NCI-H748 (cell line): Measurements from ENCODE around the gene HSF2BP.
"Not testable (repeated sequence)": the region's sequence is repeated elsewhere in the genome, so short reads cannot be mapped to it uniquely, and the experiment has no call there.

Experiments used
- DNase-seq: peaks from one replicate; lab custom pipeline; 2025; ENCODE audit not compliant: unreplicated experiment; lab: John Stamatoyannopoulos, UW

Gene HSF2BP

DNA sequence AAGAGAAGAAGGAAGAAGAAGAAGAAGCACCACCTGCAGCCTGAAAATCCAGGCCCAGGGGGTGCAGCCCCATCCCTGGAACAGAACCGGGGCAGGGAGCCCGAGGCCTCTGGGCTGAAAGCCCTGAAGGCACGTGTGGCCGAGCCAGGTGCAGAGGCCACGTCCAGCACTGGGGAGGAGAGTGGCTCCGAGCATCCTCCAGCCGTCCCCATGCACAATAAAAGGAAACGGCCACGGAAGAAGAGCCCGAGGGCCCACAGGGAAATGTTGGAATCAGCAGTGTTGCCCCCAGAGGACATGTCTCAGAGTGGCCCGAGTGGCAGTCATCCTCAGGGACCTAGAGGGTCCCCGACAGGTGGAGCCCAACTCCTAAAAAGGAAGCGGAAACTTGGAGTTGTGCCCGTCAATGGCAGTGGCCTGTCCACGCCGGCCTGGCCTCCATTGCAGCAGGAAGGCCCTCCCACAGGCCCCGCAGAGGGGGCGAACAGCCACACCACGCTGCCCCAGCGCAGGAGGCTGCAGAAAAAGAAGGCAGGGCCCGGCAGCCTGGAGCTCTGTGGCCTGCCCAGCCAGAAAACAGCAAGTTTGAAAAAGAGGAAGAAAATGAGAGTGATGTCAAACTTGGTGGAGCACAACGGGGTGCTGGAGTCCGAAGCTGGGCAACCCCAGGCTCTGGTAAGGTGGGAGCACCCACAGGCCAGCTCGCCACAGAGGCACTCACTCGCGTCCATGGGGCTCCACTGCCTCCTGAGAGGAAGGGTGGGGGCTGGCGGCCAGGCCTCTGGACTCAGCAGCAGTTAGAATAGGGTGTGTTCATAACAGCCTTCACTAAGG lies 28.5 kb upstream of the HSF2BP start:
- no peak for DNase-seq

DNA sequence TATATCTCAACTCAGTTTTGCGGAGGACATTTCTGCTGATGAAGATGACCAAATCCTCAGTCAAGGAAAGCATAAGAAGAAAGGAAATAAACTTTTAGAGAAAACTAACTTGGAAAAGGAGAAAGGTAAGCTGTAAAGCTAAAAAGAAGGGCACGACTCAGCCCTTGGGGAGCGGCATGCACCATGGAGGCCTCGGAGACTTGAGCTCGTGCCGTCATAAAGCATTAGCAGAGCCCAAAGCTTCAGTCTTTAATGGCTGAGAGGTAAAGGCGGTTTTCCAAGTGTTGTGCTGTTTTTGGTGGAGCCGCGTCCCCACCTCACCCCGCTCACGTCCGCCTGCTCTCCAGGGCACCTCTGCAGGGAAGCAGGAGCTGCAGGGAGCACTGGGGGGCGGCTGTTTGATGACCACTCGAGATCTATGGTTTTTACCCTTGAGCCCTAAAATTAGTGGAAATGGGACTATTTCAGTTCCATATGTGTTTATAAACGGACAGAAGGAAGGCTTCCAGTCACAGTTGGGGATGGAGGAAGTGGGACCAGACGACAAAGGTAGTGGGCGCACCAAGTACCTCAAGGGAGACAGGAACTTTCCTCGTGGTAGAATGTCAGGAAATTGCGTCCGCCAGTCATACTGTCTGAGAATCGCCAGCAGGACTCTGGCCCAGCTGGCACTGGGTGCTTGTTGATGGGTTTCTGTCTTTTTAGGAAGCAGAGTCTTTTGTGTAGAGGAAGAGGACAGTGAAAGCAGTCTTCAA lies 27.7 kb upstream of the HSF2BP start:
- no peak for DNase-seq

DNA sequence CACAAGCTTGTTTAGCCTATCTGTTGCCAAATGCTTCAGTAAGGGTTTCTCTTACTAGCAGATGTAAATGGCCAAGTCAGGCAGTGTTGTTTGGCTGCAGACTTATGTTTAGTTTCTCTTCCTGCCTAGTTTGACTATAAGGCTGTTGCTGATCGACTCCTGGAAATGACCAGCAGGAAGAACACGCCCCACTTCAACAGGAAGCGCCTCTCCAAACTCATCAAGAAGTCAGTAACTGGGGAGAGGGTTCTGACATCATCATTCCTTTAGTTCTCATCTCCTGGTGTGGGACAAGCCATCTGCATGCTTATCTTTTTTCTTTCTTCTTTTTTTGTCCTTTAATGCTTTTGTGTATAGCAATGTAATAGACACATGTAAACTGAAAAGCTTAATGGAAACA lies 25.1 kb upstream of the HSF2BP start:
- no peak for DNase-seq

DNA sequence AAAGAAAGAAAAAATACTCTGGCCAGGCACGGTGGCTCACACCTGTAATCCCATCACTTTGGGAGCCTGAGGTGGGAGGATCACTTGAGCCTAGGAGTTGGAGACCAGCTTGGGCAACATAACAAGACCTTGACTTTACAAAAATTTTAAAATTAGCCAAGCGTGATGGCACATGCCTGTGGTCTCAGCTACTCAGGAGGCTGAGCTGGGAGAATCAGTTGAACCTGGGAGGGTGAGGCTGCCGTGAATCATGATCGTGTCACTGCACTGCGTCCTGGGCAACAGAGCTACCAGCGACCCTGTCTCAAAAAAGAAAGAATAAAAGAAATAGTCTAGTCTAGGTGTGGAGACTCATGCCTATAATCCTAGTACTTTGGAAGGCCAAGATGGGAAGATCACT lies 22.4 kb upstream of the HSF2BP start:
- no peak for DNase-seq

DNA sequence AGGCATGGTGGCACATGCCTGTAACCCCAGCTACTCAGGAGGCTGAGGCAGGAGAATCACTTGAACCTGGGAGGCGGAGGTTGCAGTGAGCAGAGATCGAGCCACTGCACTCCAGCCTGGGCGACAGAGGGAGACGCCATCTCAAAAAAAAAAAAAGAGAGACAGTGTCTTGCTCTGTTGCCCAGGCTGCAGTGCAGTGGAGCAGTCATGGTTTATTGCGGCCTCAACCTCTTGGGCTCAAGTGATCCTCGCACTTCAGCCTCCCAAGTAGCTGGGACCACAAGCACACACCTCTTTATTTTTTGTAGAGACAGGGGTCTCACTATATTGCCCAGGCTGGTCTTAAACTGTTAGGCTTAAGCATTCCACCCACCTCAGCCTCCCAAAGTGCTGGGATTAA lies 21.1 kb upstream of the HSF2BP start:
- DNase-seq, result not testable (repeated sequence)

DNA sequence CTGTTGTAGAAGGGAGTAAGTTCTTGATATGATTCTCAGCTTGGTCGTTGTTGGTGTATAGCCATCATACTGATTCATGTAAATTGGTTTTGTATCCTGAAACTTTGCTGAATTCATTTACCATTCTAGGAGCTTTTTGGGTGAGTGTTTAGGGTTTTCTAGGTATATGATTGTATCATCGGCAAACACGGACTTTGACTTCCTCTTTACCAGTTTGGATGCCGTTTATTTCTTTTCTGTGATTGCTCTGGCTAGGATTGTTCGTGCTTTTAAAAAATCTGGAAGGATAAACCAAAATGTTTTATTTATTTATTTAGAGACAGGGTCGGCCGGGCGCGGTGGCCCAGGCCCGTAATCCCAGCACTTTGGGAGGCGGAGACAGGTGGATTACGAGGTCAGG lies 20.7 kb upstream of the HSF2BP start:
- no peak for DNase-seq

DNA sequence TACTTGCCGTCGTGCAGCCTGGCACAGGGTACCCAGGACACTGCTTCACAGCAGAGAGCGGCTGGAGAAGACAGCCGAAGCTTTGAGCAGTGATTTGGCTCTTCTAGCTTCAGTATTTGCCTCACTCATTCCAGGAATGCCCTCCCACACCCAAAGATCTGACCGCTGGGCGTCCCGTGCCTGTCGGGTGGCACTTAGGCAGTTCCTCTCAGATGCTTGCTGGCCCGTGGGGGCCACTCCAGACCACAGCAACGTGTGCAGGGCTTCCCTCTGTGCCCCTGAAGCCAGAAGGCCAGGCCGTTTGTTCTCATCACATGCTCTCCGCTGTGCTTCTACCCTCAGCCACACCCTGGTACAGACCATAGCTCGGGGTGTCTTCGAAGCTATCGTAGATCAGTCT lies 17.1 kb upstream of the HSF2BP start:
- no peak for DNase-seq

DNA sequence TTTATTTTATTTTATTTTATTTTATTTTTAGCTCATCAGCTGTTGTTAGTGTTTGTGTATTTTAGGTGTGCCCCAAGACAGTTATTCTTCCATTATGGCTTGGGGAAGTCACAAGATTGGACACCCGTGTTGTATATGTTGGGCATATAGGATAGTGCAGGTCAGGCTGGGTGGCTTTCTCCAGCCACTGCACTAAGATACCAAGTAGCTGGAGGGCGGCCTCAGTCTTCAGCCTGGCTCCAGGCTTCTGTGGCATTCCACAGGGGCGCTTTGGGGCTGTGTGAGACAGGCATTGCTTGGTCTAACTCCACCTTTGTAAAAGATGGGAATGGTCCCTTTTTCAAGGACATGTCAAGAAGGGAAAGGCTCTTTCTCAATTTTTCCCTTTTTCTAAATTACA lies 16.6 kb upstream of the HSF2BP start:
- no peak for DNase-seq

DNA sequence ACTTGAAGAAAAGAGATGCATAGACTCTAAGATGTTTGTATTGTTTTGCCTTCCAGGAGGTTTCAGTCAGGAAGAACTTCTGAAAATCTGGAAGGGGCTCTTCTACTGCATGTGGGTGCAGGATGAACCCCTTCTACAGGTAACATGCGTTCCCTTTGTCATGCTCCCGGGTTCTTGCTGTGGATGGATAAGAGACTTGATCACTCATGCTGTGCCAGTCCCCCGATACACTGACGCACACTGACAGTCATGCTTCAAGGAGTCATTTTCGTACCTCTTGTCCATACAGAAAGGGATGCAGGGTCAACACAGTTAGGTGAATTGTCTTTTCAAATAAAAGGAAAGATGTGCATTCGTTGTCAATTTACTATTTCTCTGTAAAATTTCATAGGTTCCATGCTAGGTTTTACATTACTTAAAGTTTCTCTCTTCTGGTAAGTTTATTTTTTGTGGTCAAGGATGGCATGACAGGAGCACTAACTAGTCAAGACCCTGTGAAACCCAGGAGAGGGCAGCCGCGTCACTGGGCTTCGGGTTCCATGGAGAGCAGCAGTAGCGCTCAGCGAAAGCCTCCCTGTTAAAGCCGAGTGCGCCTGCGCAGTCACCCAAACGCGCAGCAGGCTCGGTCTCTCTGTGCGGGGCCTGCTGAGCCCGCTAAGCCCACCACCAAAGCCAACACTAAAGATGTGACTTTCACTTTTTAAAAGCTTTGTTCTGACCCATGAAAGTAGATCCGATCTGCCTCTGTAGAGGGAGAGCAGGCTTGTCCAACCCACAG lies 10.7 kb upstream of the HSF2BP start:
- no peak for DNase-seq

DNA sequence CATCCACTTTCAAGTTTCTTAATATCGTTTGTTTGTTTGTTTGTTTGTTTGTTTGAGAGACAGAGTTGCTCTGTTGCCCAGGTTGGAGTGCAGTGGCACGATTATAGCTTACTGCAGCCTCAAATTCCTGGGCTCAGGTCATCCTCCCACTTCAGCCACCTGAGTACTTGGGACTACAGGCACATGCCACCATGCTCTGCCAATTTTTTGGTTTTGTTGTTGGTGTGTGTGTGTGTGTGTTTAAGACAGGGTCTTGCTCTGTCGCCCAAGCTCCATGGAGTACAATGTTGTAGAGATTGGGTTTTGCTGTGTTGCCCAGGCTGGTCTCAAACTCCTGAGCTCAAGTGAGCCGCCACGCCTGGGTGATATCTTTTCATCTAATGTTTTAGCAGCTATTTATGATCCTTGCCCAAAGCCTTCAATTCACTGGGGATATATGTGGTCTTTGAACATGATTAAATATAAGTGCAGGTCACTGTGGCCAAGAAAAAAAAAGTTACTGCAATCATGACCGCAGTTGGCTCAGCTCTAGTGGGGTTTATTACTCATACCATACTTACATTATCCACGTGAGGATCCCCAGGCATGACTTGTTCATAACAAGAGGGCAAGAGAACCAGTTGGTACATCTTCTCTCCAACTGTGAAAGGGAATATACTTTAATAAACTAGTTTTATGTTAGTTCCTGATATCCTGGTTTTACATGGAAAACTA lies 8.1 kb upstream of the HSF2BP start:
- no peak for DNase-seq

DNA sequence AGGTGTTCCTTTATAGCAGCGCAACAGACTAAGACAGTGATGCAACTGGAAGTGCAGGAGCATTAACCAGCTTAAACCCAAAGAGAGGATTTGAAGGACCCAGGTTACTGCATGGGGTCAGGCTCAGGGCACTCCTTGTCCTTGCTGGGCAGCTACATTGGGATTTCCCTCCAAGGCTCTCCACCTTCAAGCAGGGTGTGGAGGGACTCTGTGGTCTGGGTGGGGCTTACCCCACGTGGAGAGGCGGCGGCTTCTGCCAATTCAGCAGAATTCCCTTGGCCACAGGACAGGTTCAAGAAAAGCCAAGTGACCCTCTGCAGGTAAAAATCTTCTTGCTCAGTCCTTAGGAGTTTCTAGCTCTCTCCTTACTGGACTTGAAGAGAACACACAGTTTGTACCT lies 6.6 kb upstream of the HSF2BP start:
- no peak for DNase-seq

DNA sequence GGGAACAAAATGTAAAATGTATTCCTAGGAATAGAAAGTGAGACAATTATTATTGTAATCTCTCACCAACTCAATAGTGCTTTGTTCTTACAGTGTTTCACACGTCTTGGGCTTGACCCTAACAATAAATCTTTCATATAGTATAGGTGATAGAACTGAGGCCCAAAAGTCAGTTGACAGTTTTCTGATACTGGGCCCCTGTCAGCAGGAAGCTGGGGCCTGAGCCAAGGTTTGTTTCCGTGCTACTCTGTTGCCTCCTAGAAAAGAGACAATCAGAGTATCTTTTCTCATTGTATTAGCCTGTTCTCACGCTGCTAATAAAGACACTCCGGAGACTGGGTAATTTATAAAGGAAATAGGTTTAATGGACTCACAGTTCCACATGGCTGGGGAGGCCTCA lies 5.1 kb upstream of the HSF2BP start:
- no peak for DNase-seq

DNA sequence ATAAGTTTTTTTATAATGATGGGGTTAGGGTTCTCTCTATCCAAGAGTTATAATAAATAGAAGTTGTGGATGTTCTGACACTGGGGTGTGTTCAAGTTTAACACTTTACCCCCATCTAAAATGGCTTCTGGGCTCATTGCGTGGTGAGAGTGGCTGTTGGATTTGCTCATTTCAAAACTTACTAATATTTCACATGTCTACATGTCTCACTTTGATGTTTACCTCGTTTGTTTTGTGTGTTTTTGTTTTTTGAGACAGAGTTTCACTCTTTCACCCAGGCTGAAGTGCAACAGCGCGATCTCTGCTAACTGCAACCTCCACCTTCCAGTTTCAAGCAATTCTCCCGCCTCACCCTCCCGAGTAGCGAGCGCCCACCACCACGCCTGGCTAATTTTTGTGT lies 3.7 kb upstream of the HSF2BP start:
- DNase-seq, result no peak

DNA sequence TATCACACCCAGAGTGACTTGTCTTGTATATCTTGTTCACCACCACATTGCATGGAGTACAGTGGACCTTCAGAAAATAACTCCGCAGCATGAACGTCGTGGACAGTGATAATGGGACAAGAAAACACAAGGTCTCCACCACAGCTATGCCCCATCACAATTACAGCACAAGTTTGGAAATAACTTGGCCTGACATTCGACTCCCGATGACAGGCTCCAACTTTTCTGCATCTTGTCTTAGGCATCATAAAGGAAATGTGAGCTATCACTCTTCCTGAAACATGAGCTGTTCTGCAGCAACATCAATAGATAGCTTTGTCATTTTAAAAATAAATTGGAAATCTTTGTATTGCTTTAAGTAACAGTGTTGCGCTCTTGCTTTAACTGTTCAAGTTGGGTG lies 3.0 kb upstream of the HSF2BP start:
- no peak for DNase-seq

DNA sequence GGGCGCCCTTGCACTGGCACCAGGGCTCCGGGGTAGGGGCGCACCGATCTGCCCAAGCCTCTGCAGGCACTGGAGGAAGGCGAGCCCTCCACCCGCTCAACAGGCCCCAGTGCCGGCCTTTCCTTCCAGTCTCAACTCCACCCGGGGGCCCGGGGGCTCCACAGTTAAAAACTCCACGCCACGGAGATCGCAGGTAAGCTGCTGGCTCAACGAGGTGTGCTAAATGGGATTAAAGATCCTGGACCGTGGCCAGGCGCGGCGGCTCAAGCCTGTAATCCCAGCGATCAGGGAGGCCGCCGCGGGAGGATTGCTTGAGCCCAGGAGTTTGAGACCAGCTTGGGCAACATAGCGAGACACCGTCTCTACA lies 536 bp downstream of the HSF2BP start:
- DNase-seq, result no peak

DNA sequence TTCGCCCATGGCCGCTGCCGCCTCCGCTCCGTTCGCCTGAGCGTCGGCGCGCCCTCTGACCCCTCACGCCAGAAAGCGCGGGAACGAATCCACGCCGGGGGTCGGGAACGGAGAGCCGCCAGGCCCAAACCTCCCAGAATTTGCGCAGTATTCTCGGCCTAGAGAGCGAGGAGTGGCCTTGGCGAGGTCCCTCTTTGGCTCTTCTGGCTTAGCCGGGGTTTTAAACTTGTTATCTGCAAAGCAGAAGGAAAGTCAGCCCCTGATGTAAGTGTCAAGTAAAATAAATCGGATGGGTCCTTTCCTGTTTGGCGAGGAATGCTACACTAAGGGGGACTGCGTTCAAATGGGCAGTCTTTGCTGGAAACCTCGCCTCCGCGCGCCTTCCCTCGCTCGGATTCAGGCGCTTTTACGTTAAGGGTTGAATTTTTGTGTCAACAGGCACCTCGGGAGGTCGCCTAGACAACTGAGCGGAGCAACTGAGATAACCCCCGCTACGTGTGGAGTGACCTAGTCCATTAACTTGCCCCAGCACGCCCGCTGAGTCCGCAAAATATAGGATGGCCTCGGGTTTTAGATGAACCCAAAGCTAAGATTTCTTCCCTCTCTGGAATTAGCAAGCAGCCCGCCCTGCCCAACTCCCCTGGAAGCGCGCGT lies 1.1 kb downstream of the HSF2BP start:
- no peak for DNase-seq

DNA sequence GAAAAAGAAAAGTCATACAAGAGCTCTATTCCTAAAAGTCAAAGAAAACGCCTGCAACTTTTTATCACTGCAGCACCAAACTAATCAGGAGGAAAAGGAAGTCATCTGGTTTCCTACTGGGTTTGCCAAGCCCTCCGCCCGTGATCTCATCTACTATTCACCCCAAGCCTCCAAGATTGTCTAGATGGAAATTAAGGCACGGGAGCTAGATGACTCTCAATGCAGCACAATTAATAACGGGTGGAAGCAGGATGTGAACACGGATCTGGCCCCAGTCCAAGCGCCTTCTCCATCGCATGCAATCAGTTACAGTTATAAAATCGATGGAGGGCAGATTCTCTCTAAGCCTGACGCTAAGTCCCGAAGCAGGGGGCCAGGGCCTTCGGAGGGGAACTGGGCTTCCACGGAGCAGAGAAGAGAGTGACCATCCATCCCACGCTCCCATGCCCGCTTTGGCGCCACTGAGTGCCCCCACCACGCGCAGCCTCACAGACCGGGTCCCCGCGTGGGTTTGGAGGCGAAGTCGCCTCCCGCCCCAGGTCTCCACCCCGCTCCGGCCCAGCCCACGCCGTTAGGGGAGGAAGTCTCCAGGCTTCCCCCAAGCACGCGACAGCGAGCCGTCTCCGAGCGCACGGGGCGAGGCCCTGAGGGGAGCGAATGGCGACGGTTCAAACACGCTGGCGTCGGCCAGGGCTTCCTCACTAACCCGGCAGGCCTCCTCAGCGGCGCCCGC lies 1.8 kb downstream of the HSF2BP start:
- DNase-seq, result no peak

DNA sequence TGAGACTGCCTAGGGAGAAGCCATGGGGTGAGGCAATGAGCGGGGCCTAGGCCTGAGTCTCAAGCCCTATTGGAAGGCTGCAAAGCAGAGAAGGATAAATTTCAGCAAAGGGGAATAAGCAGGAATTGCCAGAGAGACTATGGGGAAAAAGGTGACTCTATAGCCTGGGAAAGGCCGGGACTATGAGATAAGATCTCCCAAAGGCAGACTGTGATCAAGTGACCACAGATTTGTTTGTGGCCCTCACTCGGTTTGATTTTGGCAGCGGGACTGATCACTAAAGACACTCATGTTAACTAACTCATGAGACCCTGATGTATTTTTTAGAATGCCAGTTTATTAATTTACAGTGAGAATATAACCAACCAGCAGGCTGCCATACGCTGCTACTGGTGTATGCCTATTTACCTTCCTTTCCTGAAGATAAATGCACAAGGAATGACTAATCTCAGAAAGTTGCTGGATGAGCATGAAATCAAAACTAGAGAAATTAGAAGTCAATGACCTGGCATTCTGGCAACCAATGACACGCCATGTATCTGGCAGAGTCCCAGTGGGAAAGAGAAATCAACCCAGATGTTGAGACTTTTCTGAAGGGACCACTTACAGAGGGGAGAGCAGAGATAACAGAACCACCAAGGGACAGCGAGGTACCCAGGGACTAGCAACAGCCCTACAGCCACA lies 4.3 kb downstream of the HSF2BP start:
- no peak for DNase-seq

DNA sequence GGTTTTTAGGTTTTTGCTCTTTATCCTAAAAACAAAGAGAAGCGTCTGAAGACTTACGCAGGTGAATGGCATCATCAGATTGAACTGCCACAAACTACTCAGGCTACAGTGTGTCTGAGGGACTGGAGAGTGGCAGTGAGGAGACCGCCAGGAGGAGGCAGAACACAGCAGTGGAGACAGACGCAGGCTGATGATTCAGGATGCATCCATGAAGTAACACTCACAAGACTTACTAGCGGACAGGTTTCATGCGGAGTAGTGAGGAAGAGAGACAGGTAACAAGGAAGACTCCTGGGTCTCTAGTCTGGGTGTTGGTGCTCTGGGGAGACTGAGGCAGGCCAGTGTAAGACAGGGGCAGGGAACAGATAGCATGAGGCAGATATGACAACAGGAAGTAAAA lies 5.7 kb downstream of the HSF2BP start:
- no peak for DNase-seq

DNA sequence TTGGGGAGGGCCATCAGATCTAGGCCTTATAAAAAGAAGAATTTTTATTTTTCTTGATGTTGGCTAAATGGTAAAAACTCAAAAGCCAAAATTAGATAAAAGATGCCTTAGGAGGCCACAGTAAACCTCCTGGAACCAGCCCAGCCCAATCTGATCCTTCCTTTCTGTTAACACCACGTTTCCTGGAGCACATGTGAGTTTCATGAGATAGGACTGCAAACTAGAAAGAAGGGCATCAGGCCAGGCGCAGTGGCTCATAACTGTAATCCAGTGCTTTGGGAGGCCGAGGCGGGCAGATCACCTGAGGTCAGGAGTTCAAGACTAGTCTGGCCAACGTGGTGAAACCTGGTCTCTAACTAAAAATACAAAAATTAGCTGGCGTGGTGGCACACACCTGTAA lies 6.7 kb downstream of the HSF2BP start:
- DNase-seq, result no peak
